Right atrium auricular region (tissue), 2 donors: Measurements from ENCODE around the gene LPP. TPM values are rescaled to one million over a fixed set of nuclear protein-coding genes. Genes with fewer than 3 reads are reported as not detected.

Experiments used
- DNase-seq: peaks from one replicate; pipeline ENCODE4 v3.0.0-alpha.2; 2019; ENCODE audit warnings: low spot score
- H3K27ac ChIP-seq, 2 donors: fragments of 200-600 bp; sonication (generic); 1 replicate in 1 of 2; 2 replicates in 1 of 2; pipeline ENCODE4 v1.5.1; 2016 to 2019
- H3K27me3 ChIP-seq, 2 donors: fragments of 200-600 bp; sonication (generic); one replicate each; pipeline versions ENCODE4 v1.5.1 to v1.6.0; 2017 to 2019
- H3K36me3 ChIP-seq: fragments of 200-600 bp; sonication (generic); one replicate; pipeline ENCODE4 v1.5.1; 2016
- H3K4me1 ChIP-seq, 2 donors: fragments of 200-600 bp; sonication (generic); one replicate each; pipeline versions ENCODE4 v1.5.1 to v1.6.0; 2017 to 2019
- H3K4me3 ChIP-seq, 2 donors: fragments of 200-600 bp; sonication (generic); 1 replicate in 1 of 2; 2 replicates in 1 of 2; pipeline ENCODE4 v1.5.1; 2017 to 2019; ENCODE audit warnings: mild to moderate bottlenecking in 1 of 2, moderate library complexity in 1 of 2
- H3K9me3 ChIP-seq, 2 donors: fragments of 200-600 bp; sonication (generic); one replicate each; pipeline ENCODE4 v1.5.1; 2019
- total RNA-seq, 2 donors: library from RNA; depleted of rRNA; stranded (reverse); fragments of >200 nt; gene quantifications; one replicate each; pipeline ENCODE4 v1.1.0, GENCODE V29; 2016
- TF ChIP-seq, protein P1 (sequence below), 2 donors: fragments of 200-600 bp; sonication (generic); IDR thresholded peaks; one replicate each; pipeline ENCODE4 v1.5.1; 2019; ENCODE audit warnings: antibody characterized with exemption in 2 of 2

LPP gene
- total RNA-seq, 2 donors from 2014 or later, result 117 to 186 TPM

DNA sequence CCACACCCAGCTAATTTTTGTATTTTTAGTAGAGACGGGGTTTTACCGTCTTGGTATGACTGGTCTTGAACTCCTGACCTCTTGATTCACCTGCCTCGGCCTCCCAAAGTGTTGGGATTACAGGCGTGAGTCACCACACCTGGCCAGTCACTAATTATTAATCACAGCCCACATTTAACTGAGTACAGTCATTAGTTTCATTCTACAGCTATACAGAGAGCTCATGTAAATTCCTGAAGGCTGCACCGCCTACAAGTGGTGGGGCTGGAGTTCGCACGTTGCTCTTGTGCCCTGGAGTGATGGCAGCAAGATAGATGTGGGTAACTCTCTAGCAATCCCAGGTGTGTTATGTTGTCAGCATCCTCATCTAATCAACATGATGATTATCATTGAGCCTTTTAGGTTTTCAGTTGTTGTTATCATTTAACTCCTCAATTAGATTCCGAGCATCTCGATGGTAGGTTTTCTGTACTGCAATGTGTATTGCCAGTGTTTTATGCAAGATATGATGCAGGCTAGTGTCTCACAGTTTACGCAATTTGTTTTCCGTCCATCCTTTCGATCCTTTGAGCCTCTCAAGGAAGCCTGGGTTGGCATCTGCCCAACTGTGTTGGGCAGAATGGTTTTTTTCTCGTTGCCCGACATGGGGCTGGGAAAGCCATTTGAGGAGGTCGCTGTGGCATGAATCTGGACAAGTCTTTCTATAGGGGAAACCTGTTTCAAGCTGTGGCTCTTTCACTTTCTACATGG lies 216.3 kb downstream of the LPP start:
- Histone ChIP-seq H3K4me3 (no peak overlapping the region), H3K27me3 (no peaks in the 10 kb centered on the region), H3K36me3 (no peaks in the 10 kb centered on the region), H3K4me1 (peaks cover 0 to 18% of the 10 kb centered on the region in 2 donors), H3K9me3 (no peaks in the 10 kb centered on the region), H3K27ac (no peak overlapping the region)
- TF ChIP-seq, protein P1, sequence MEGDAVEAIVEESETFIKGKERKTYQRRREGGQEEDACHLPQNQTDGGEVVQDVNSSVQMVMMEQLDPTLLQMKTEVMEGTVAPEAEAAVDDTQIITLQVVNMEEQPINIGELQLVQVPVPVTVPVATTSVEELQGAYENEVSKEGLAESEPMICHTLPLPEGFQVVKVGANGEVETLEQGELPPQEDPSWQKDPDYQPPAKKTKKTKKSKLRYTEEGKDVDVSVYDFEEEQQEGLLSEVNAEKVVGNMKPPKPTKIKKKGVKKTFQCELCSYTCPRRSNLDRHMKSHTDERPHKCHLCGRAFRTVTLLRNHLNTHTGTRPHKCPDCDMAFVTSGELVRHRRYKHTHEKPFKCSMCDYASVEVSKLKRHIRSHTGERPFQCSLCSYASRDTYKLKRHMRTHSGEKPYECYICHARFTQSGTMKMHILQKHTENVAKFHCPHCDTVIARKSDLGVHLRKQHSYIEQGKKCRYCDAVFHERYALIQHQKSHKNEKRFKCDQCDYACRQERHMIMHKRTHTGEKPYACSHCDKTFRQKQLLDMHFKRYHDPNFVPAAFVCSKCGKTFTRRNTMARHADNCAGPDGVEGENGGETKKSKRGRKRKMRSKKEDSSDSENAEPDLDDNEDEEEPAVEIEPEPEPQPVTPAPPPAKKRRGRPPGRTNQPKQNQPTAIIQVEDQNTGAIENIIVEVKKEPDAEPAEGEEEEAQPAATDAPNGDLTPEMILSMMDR (IDR thresholded peaks at IDR 0.05), result no peak
- no peak for DNase-seq

DNA sequence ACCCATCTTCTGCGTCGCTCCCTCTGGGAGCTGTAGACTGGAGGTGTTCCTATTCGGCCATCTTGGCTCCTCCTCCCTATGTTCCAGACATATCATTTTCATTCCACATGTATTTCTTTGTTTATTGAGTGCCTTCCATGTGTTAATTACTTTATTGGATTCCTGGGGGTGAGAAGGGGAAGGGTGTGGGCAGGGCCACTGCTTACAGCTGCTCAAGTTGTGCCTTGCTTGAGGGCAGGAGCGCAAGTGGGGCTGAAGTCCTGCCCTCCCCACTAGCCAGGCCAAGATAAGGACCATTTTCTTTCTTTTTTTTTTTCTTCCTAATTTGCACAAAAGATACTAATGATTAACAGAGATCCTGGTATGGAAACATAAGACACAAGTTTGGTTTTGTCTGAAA lies 224.8 kb downstream of the LPP start:
- no peak for DNase-seq
- Histone ChIP-seq H3K27ac (no peak overlapping the region), H3K27me3 (no peaks in the 10 kb centered on the region), H3K4me3 (no peak overlapping the region), H3K4me1 (peaks cover 0 to 7% of the 10 kb centered on the region in 2 donors), H3K36me3 (no peaks in the 10 kb centered on the region), H3K9me3 (no peaks in the 10 kb centered on the region)
- TF ChIP-seq, protein P1 (IDR thresholded peaks at IDR 0.05), result no peak

DNA sequence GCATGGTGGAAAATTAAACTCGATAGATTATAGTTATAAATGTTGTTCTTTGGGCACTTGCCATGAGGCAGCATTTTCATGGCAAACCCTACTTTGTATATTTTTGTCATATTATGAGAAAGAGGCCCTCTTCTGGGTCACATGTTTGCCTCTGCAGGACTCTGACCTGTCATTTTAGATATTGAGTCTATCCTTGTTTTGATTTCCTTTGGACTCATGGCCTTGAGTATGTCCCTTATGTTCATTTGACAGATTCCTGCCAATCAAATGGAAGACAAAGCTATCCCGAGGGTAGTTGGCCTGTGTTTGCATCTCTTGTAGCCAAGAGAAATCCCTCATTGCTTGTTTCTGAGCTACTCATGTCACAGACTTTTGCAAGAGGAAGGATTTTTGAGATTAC lies 226.3 kb downstream of the LPP start:
- peaks cover 0 to 7% of the 10 kb centered on the region in 2 donors for H3K4me1 ChIP-seq
- H3K9me3 ChIP-seq, result no peaks in the 10 kb centered on the region
- H3K36me3 ChIP-seq, result no peaks in the 10 kb centered on the region
- no peaks in the 10 kb centered on the region for H3K27me3 ChIP-seq
- no peak overlapping the region for H3K4me3 ChIP-seq
- TF ChIP-seq, protein P1 (IDR thresholded peaks at IDR 0.05), result no peak
- no peak for DNase-seq
- H3K27ac ChIP-seq, result no peak overlapping the region

DNA sequence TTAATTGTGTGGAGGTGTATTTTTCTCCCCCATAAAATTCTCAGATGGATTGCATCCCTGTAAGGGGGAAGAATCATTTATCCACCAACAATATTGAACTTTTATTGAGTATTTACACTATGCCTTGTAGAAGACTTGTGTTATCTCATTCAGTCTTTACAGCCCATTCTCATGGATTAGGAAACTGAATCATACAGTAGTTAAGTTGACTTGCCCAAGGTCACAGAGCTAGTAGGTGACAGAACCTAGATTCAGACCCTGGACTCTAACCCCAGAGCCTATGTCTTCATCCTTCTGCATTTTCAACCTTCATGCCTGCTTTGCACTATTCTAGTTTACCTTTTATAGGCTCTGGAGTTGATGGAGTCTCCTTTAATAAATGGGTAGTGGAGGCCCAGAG lies 226.8 kb downstream of the LPP start:
- no peaks in the 10 kb centered on the region for H3K27me3 ChIP-seq
- DNase-seq, result no peak
- TF ChIP-seq, protein P1 (IDR thresholded peaks at IDR 0.05), result no peak
- H3K27ac ChIP-seq, result no peak overlapping the region
- H3K4me3 ChIP-seq, result no peak overlapping the region
- H3K36me3 ChIP-seq, result no peaks in the 10 kb centered on the region
- H3K9me3 ChIP-seq, result no peaks in the 10 kb centered on the region
- H3K4me1 ChIP-seq, result peaks cover 0 to 7% of the 10 kb centered on the region in 2 donors

DNA sequence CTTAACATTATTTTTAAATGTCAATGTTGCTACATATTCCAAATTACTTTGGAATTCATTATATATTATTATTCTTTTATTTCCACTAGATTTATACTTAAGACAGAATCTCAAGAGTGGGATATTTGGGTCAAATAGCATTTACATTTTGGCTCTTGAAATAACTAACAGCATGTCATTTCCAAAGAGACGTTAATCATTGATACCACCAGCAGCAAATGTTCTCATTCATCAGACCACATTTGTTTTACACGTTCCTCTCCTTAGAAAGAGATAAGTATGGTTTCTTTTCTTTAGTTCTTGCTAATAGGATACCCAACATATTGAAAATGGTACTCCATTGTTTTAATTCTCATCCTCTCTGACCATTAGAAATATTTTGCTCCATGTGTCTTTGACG lies 229.8 kb downstream of the LPP start:
- Histone ChIP-seq H3K36me3 (no peaks in the 10 kb centered on the region), H3K4me1 (peaks cover 0 to 14% of the 10 kb centered on the region in 2 donors), H3K4me3 (no peak overlapping the region), H3K27me3 (no peaks in the 10 kb centered on the region), H3K9me3 (no peaks in the 10 kb centered on the region), H3K27ac (no peak overlapping the region)
- no peak for DNase-seq
- TF ChIP-seq, protein P1 (IDR thresholded peaks at IDR 0.05), result no peak

DNA sequence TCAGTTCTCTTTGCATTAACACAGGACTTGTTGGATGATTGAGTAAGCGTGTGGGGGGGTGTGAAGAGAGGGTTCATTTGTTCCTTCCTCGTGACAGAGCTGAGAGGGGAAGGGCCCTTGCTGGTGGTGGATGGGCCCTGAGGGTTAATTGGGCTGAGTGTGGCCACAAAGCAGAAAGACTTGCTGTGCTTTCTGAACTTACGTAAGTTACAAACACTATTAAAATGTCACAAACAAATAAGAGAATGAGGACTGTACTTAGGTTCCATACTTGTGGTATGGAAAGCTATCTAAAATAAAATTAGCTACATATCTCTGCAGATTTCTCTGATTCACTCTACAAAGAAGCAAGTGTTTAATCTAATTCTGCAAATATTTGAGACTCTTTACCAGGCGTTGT lies 231.3 kb downstream of the LPP start:
- Histone ChIP-seq H3K36me3 (no peaks in the 10 kb centered on the region), H3K9me3 (no peaks in the 10 kb centered on the region), H3K27me3 (no peaks in the 10 kb centered on the region), H3K4me1 (peaks cover 0 to 24% of the 10 kb centered on the region in 2 donors), H3K4me3 (no peak overlapping the region), H3K27ac (no peak overlapping the region)
- TF ChIP-seq, protein P1 (IDR thresholded peaks at IDR 0.05), result no peak
- DNase-seq, result no peak
